ENCODE results near the gene HID1.

The HID1 gene

GRCh38 chr17:74972107-74972972 is at the start of gene HID1:
Gene HID1 (minus strand): TSS chr17:74972759. CDS start chr17:74972656, 103 bp downstream.
- peak; percentile 90 for DNase-seq (ENCODE audit: low spot score)
- TF ChIP-seq CTCF (IDR thresholded peaks at IDR 0.05; ENCODE audit: extremely low read depth, missing control alignments), result no peak

- no peak for DNase-seq (ENCODE audit: low spot score)
- no peak for TF ChIP-seq CTCF (IDR thresholded peaks at IDR 0.05; ENCODE audit: extremely low read depth, missing control alignments)
Measured at GRCh38 chr17:75020331-75021110, 48.0 kb upstream of the HID1 start.

- no peak for DNase-seq (ENCODE audit: low spot score)
- no peak for TF ChIP-seq CTCF (IDR thresholded peaks at IDR 0.05; ENCODE audit: extremely low read depth, missing control alignments)
Measured at GRCh38 chr17:75019710-75020109, 47.2 kb upstream of the HID1 start.

GRCh38 chr17:75019146-75019545 is 46.6 kb upstream of the HID1 start:
- TF ChIP-seq CTCF (IDR thresholded peaks at IDR 0.05; ENCODE audit: extremely low read depth, missing control alignments), result no peak
- no peak for DNase-seq (ENCODE audit: low spot score)

GRCh38 chr17:75013092-75013559 is 40.6 kb upstream of the HID1 start:
- no peak for TF ChIP-seq CTCF (IDR thresholded peaks at IDR 0.05; ENCODE audit: extremely low read depth, missing control alignments)
- no peak for DNase-seq (ENCODE audit: low spot score)

- DNase-seq (ENCODE audit: low spot score), result peak; percentile 93
- TF ChIP-seq CTCF (IDR thresholded peaks at IDR 0.05; ENCODE audit: extremely low read depth, missing control alignments), result peak; percentile 21
Measured at GRCh38 chr17:75012346-75013091, 40.0 kb upstream of the HID1 start, which contains the start of gene MRPL58. Gene MRPL58 (plus strand): TSS chr17:75012670. CDS start chr17:75012687, 17 bp downstream.
